Keratinocyte (primary cell): ENCODE results near the gene MAGEA4.

Experiments used
- EZH2 ChIP-seq: IDR thresholded peaks from one replicate; pipeline ENCODE4 v1.6.1; 2012; ENCODE audit warnings: inconsistent platforms, mild to moderate bottlenecking, low read length, moderate library complexity
- TF ChIP-seq, protein P1 (sequence below), 3 experiments: IDR thresholded peaks in 1 of 3; conservative IDR thresholded peaks in 1 of 3; optimal IDR thresholded peaks in 1 of 3; 2 replicates in 2 of 3; 3 replicates in 1 of 3; pipeline versions ENCODE3 to v1.5.1; 2011; ENCODE audit warnings: low read length in 3 of 3, mild to moderate bottlenecking in 3 of 3, moderate library complexity in 2 of 3, control low read depth in 1 of 3, inconsistent platforms in 1 of 3; ENCODE audit not compliant: insufficient read depth in 2 of 3; ENCODE audit errors: extremely low read depth in 1 of 3

DNA sequence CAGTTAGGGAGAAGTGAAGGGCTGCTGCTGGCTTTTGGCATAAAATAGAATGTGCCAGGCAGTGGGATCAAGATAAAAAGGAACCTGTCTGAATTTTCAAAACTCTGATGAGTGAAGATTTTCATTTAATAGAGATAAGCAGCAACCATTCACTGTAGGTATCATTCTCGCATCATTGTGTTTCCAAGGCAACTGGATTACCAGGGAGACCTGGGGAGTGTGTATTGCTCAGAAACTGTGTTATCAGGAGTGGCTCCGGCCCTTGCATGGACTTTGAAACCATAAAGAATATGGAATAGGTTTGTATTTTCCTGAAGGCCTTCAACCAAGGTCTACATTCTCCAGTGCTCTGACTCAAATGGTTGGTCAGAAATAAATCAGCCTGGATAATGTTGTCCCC is 23.3 kb upstream of the MAGEA4 start:
- TF ChIP-seq, protein P1, sequence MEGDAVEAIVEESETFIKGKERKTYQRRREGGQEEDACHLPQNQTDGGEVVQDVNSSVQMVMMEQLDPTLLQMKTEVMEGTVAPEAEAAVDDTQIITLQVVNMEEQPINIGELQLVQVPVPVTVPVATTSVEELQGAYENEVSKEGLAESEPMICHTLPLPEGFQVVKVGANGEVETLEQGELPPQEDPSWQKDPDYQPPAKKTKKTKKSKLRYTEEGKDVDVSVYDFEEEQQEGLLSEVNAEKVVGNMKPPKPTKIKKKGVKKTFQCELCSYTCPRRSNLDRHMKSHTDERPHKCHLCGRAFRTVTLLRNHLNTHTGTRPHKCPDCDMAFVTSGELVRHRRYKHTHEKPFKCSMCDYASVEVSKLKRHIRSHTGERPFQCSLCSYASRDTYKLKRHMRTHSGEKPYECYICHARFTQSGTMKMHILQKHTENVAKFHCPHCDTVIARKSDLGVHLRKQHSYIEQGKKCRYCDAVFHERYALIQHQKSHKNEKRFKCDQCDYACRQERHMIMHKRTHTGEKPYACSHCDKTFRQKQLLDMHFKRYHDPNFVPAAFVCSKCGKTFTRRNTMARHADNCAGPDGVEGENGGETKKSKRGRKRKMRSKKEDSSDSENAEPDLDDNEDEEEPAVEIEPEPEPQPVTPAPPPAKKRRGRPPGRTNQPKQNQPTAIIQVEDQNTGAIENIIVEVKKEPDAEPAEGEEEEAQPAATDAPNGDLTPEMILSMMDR (optimal IDR thresholded peaks at IDR 0.05 in 1 of 3, IDR thresholded peaks at IDR 0.05 in 1 of 3, conservative IDR thresholded peaks at IDR 0.05 in 1 of 3; ENCODE audit: extremely low read depth in 1 of 3, insufficient read depth in 2 of 3, low read length in 3 of 3), result no peak
- TF ChIP-seq EZH2, result no peak
